SK-N-SH (cell line): Measurements from ENCODE around the gene SPRY2. TPM values are rescaled to one million over a fixed set of nuclear protein-coding genes. Genes with fewer than 3 reads are reported as not detected.

Source experiments
- CTCF ChIA-PET: fragments of 300-600, 350-600 bp; formaldehyde crosslinking; extraction: SDS; loops from one replicate; lab custom pipeline; 2021; lab: Yijun Ruan, JAX
- POLR2A ChIA-PET: fragments of 350-600 bp; sonication (Branson Sonifier 250); formaldehyde crosslinking; extraction: SDS; loops from one replicate; lab custom pipeline; 2020; ENCODE audit warnings: antibody characterized with exemption, inconsistent platforms; lab: Yijun Ruan, JAX
- DNase-seq: peaks from one replicate; pipeline ENCODE4 v3.0.0; 2012
- H2AFZ ChIP-seq: fragments of 200-600 bp; sonication (generic); 2 replicates; pipeline ENCODE4 v1.8.1; 2016; ENCODE audit warnings: antibody characterized with exemption, mild to moderate bottlenecking, low read depth
- H3F3A ChIP-seq: fragments of 200-600 bp; sonication (generic); replicated peaks from 2 replicates; pipeline ENCODE3; 2016; ENCODE audit warnings: antibody characterized with exemption, mild to moderate bottlenecking; ENCODE audit not compliant: insufficient read depth
- H3K27ac ChIP-seq, 2 experiments: fragments of 200-500 bp in 1 of 2; fragments of 200-600 bp in 1 of 2; sonication (Bioruptor generic) in 1 of 2; sonication (generic), shearing (Covaris generic) in 1 of 2; 2 replicates each; pipeline versions ENCODE4 v1.5.1 to v1.6.1; 2014 to 2016; ENCODE audit warnings: low read depth in 2 of 2, inconsistent platforms in 1 of 2, low read length in 1 of 2, mild to moderate bottlenecking in 1 of 2, mixed read lengths in 1 of 2
- H3K27me3 ChIP-seq: fragments of 200-600 bp; sonication (generic), shearing (Covaris generic); 2 replicates; pipeline ENCODE4 v1.6.1; 2016; ENCODE audit warnings: mixed run types; ENCODE audit not compliant: insufficient read depth
- H3K36me3 ChIP-seq, 2 experiments: fragments of 200-500 bp in 1 of 2; fragments of 200-600 bp in 1 of 2; sonication (Bioruptor generic) in 1 of 2; sonication (generic) in 1 of 2; replicated peaks in 1 of 2; 2 replicates each; pipeline versions ENCODE3 to v1.5.1; 2014 to 2016; ENCODE audit warnings: low read length in 1 of 2, mild to moderate bottlenecking in 1 of 2; ENCODE audit not compliant: insufficient read depth in 2 of 2, control insufficient read depth in 1 of 2
- H3K4me1 ChIP-seq, 2 experiments: fragments of 200-500 bp in 1 of 2; fragments of 200-600 bp in 1 of 2; sonication (Bioruptor generic) in 1 of 2; sonication (generic), shearing (Covaris generic) in 1 of 2; 2 replicates each; pipeline versions ENCODE4 v1.5.1 to v1.6.1; 2014 to 2016; ENCODE audit warnings: low read depth in 1 of 2, low read length in 1 of 2, mixed run types in 1 of 2; ENCODE audit not compliant: insufficient read depth in 2 of 2, control insufficient read depth in 1 of 2
- H3K4me2 ChIP-seq: fragments of 200-600 bp; sonication (generic), shearing (Covaris generic); 2 replicates; pipeline ENCODE4 v1.6.1; 2017; ENCODE audit warnings: mixed run types
- H3K4me3 ChIP-seq, 2 experiments: fragments of 200-500 bp in 1 of 2; fragments of 200-600 bp in 1 of 2; sonication (Bioruptor generic) in 1 of 2; sonication (generic), shearing (Covaris generic) in 1 of 2; 2 replicates each; pipeline versions ENCODE4 v1.5.1 to v1.8.1; 2014 to 2016; ENCODE audit warnings: low read depth in 2 of 2, inconsistent platforms in 1 of 2, low read length in 1 of 2, mild to moderate bottlenecking in 1 of 2, mixed read lengths in 1 of 2, moderate library complexity in 1 of 2
- H3K79me2 ChIP-seq: fragments of 200-600 bp; sonication (generic); 2 replicates; pipeline ENCODE4 v1.8.1; 2017; ENCODE audit warnings: mild to moderate bottlenecking; ENCODE audit not compliant: insufficient read depth
- H3K9ac ChIP-seq: fragments of 200-600 bp; sonication (generic); 2 replicates; pipeline ENCODE4 v1.6.1; 2017; ENCODE audit warnings: mixed run types
- H3K9me2 ChIP-seq: fragments of 200-600 bp; sonication (generic); 2 replicates; pipeline ENCODE4 v1.6.1; 2017; ENCODE audit warnings: mixed run types
- H3K9me3 ChIP-seq: fragments of 200-600 bp; sonication (generic); 2 replicates; pipeline ENCODE4 v1.6.1; 2017; ENCODE audit warnings: mixed run types, mild to moderate bottlenecking, moderate library complexity
- H4K20me1 ChIP-seq: fragments of 200-600 bp; sonication (generic); 2 replicates; pipeline ENCODE4 v1.6.1; 2017; ENCODE audit warnings: mild to moderate bottlenecking, mixed run types; ENCODE audit not compliant: insufficient read depth
- GATA2 ChIP-seq: sonication (generic); formaldehyde crosslinking; IDR thresholded peaks from 2 replicates; pipeline ENCODE4 v1.5.0; 2020; ENCODE audit warnings: mild to moderate bottlenecking, missing genetic modification reagents
- MXI1 ChIP-seq: IDR thresholded peaks from 2 replicates; pipeline ENCODE4 v1.6.1; 2012; ENCODE audit warnings: mild to moderate bottlenecking, low read depth, low read length, improper control_type of control experiment
- NFIC ChIP-seq: IDR thresholded peaks from 2 replicates; pipeline ENCODE4 v1.4.0; 2012; ENCODE audit warnings: borderline replicate concordance
- RXRA ChIP-seq: IDR thresholded peaks from 2 replicates; pipeline ENCODE4 v1.4.0; 2012; ENCODE audit warnings: low read depth, mild to moderate bottlenecking, borderline replicate concordance
- SMC3 ChIP-seq: IDR thresholded peaks from 2 replicates; pipeline ENCODE4 v1.6.1; 2012; ENCODE audit warnings: low read depth, low read length, improper control_type of control experiment
- TEAD4 ChIP-seq: IDR thresholded peaks from 2 replicates; pipeline ENCODE4 v1.4.0; 2012; ENCODE audit warnings: mild to moderate bottlenecking, borderline replicate concordance; ENCODE audit not compliant: insufficient read depth
- polyA plus RNA-seq, 3 experiments: library from polyadenylated mRNA; depleted of rRNA; stranded (reverse); fragments of >200 nt; gene quantifications; 2 replicates each; pipeline ENCODE4 v1.2.3, GENCODE V29; 2012
- TF ChIP-seq, protein P1 (sequence below): fragments of 200-600 bp; sonication (generic); IDR thresholded peaks from 2 replicates; pipeline ENCODE4 v1.6.1; 2017; ENCODE audit warnings: antibody characterized with exemption, mild to moderate bottlenecking, moderate library complexity
- TF ChIP-seq, protein P2 (sequence below): IDR thresholded peaks from 2 replicates; pipeline ENCODE4 v1.6.1; 2012; ENCODE audit warnings: mild to moderate bottlenecking, low read depth, low read length, moderate library complexity
- TF ChIP-seq, protein P3 (sequence below): fragments of 150-350 bp; IDR thresholded peaks from 2 replicates; pipeline ENCODE4 v1.6.1; 2017; ENCODE audit warnings: antibody characterized with exemption, low read length, low read depth, borderline replicate concordance
- TF ChIP-seq, protein P4 (sequence below): IDR thresholded peaks from 2 replicates; pipeline ENCODE4 v1.4.0; 2012; ENCODE audit warnings: low read depth, borderline replicate concordance

The SPRY2 gene
- polyA plus RNA-seq, 1 of the 3 experiments (the other 2 are of a cell fraction) = 122 TPM

DNA sequence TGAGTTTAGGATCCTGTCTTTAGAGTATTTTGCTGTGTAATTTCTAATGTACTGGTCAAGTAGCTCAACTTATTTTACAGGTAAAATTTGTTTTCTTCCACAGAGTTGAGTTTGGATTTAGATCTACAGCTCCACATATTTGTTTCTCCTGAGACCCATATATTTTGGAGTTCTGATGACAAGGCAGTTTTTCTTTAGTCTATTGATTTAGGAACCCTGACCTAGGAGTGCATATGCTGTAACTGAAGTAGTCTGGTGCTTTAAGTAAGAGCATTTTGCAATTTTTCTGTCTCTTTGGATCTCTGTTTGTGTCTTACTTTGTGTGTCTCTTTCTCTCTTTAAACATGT lies 19.5 kb upstream of the SPRY2 start:
- TF ChIP-seq, protein P1, sequence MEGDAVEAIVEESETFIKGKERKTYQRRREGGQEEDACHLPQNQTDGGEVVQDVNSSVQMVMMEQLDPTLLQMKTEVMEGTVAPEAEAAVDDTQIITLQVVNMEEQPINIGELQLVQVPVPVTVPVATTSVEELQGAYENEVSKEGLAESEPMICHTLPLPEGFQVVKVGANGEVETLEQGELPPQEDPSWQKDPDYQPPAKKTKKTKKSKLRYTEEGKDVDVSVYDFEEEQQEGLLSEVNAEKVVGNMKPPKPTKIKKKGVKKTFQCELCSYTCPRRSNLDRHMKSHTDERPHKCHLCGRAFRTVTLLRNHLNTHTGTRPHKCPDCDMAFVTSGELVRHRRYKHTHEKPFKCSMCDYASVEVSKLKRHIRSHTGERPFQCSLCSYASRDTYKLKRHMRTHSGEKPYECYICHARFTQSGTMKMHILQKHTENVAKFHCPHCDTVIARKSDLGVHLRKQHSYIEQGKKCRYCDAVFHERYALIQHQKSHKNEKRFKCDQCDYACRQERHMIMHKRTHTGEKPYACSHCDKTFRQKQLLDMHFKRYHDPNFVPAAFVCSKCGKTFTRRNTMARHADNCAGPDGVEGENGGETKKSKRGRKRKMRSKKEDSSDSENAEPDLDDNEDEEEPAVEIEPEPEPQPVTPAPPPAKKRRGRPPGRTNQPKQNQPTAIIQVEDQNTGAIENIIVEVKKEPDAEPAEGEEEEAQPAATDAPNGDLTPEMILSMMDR = no peak
- TF ChIP-seq SMC3 (no peak), TEAD4 (no peak), NFIC (no peak), RXRA (no peak), MXI1 (no peak), GATA2 (CRISPR knock-in tag) (no peak)
- TF ChIP-seq, protein P2, sequence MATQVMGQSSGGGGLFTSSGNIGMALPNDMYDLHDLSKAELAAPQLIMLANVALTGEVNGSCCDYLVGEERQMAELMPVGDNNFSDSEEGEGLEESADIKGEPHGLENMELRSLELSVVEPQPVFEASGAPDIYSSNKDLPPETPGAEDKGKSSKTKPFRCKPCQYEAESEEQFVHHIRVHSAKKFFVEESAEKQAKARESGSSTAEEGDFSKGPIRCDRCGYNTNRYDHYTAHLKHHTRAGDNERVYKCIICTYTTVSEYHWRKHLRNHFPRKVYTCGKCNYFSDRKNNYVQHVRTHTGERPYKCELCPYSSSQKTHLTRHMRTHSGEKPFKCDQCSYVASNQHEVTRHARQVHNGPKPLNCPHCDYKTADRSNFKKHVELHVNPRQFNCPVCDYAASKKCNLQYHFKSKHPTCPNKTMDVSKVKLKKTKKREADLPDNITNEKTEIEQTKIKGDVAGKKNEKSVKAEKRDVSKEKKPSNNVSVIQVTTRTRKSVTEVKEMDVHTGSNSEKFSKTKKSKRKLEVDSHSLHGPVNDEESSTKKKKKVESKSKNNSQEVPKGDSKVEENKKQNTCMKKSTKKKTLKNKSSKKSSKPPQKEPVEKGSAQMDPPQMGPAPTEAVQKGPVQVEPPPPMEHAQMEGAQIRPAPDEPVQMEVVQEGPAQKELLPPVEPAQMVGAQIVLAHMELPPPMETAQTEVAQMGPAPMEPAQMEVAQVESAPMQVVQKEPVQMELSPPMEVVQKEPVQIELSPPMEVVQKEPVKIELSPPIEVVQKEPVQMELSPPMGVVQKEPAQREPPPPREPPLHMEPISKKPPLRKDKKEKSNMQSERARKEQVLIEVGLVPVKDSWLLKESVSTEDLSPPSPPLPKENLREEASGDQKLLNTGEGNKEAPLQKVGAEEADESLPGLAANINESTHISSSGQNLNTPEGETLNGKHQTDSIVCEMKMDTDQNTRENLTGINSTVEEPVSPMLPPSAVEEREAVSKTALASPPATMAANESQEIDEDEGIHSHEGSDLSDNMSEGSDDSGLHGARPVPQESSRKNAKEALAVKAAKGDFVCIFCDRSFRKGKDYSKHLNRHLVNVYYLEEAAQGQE = no peak
- TF ChIP-seq, protein P3, sequence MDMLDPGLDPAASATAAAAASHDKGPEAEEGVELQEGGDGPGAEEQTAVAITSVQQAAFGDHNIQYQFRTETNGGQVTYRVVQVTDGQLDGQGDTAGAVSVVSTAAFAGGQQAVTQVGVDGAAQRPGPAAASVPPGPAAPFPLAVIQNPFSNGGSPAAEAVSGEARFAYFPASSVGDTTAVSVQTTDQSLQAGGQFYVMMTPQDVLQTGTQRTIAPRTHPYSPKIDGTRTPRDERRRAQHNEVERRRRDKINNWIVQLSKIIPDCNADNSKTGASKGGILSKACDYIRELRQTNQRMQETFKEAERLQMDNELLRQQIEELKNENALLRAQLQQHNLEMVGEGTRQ = no peak
- TF ChIP-seq, protein P4, sequence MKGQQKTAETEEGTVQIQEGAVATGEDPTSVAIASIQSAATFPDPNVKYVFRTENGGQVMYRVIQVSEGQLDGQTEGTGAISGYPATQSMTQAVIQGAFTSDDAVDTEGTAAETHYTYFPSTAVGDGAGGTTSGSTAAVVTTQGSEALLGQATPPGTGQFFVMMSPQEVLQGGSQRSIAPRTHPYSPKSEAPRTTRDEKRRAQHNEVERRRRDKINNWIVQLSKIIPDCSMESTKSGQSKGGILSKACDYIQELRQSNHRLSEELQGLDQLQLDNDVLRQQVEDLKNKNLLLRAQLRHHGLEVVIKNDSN = no peak
- Histone ChIP-seq H3K27me3 (no peaks in the 10 kb centered on the region), H2AFZ (peak overlapping the region; percentile 36), H3K4me2 (no peak overlapping the region), H3K9me2 (no peaks in the 10 kb centered on the region), H3F3A (no peaks in the 10 kb centered on the region), H3K9me3 (no peaks in the 10 kb centered on the region), H3K4me1 (peaks cover 10 to 24% of the 10 kb centered on the region in 2 experiments; a peak in 3 of 4 replicates), H3K4me3 (no peak overlapping the region), H3K79me2 (no peaks in the 10 kb centered on the region), H3K9ac (no peak overlapping the region), H4K20me1 (no peaks in the 10 kb centered on the region), H3K36me3 (no peaks in the 10 kb centered on the region), H3K27ac (peak overlapping the region; percentile 10 to 69; a peak in 3 of 4 replicates)
- DNase-seq = no peak
- CTCF ChIA-PET = interaction anchor here (1.3 to 1.8 kb wide), 2 partner anchors 18 to 936 kb away, joined by 3 to 11 read pairs; no protein-coding TSS in a partner anchor
- POLR2A ChIA-PET = no interaction called here
